OCI-LY3 (cell line): Measurements from ENCODE around the gene PRDM16.

Experiments used
- H2AFZ ChIP-seq: fragments of 200-600, 300-600 bp; shearing (Covaris generic); 2 replicates; pipeline ENCODE4 v1.6.0; 2014; ENCODE audit warnings: antibody characterized with exemption, low read depth, low read length
- H3K27ac ChIP-seq: fragments of 200-600, 300-600 bp; sonication (generic); 2 replicates; pipeline ENCODE4 v1.5.1; 2014; ENCODE audit warnings: mild to moderate bottlenecking, low read length, moderate library complexity, mixed read lengths
- H3K27me3 ChIP-seq: fragments of 200-600, 300-600 bp; sonication (generic); 2 replicates; pipeline ENCODE4 v1.6.1; 2014; ENCODE audit warnings: low read depth, low read length, mixed read lengths
- H3K36me3 ChIP-seq: fragments of 200-600, 300-600 bp; sonication (generic); replicated peaks from 2 replicates; pipeline ENCODE3; 2014; ENCODE audit warnings: low read depth, low read length, mixed read lengths
- H3K4me1 ChIP-seq: fragments of 300-600, 200-600 bp; sonication (generic); 2 replicates; pipeline ENCODE4 v1.6.1; 2014; ENCODE audit warnings: low read length, mixed read lengths
- H3K4me2 ChIP-seq: fragments of 200-600, 300-600 bp; sonication (generic); 2 replicates; pipeline ENCODE4 v1.6.1; 2014; ENCODE audit warnings: low read length, mixed read lengths
- H3K4me3 ChIP-seq: fragments of 300-600, 200-600 bp; sonication (generic); 2 replicates; pipeline ENCODE4 v1.5.1; 2014; ENCODE audit warnings: antibody characterized with exemption, mild to moderate bottlenecking, low read length, moderate library complexity
- H3K79me2 ChIP-seq: fragments of 300-600, 200-600 bp; shearing (Covaris generic); 2 replicates; pipeline ENCODE4 v1.6.1; 2014; ENCODE audit warnings: mild to moderate bottlenecking, low read length, mixed read lengths
- H3K9ac ChIP-seq: fragments of 300-600, 200-600 bp; shearing (Covaris generic); 2 replicates; pipeline ENCODE4 v1.6.0; 2014; ENCODE audit warnings: mild to moderate bottlenecking, low read length, moderate library complexity
- H3K9me3 ChIP-seq: fragments of 200-600, 300-600 bp; shearing (Covaris generic); 2 replicates; pipeline ENCODE4 v1.6.1; 2014; ENCODE audit warnings: low read length, mixed read lengths; ENCODE audit not compliant: insufficient read depth
- H4K20me1 ChIP-seq: fragments of 200-600, 300-600 bp; sonication (generic); 2 replicates; pipeline ENCODE4 v1.6.1; 2016; ENCODE audit warnings: low read length, mixed read lengths; ENCODE audit not compliant: insufficient read depth
- CTCF ChIP-seq: fragments of 200-600, 300-600 bp; sonication (generic); IDR thresholded peaks from 2 replicates; pipeline ENCODE4 v1.5.1; 2014; ENCODE audit warnings: antibody characterized with exemption, low read length, low read depth
- EZH2phosphoT487 ChIP-seq: fragments of 200-600 bp; shearing (Covaris generic); IDR thresholded peaks from 2 replicates; pipeline ENCODE4 v1.6.1; 2018; ENCODE audit warnings: antibody characterized with exemption, mixed run types, low read depth

Gene PRDM16

DNA sequence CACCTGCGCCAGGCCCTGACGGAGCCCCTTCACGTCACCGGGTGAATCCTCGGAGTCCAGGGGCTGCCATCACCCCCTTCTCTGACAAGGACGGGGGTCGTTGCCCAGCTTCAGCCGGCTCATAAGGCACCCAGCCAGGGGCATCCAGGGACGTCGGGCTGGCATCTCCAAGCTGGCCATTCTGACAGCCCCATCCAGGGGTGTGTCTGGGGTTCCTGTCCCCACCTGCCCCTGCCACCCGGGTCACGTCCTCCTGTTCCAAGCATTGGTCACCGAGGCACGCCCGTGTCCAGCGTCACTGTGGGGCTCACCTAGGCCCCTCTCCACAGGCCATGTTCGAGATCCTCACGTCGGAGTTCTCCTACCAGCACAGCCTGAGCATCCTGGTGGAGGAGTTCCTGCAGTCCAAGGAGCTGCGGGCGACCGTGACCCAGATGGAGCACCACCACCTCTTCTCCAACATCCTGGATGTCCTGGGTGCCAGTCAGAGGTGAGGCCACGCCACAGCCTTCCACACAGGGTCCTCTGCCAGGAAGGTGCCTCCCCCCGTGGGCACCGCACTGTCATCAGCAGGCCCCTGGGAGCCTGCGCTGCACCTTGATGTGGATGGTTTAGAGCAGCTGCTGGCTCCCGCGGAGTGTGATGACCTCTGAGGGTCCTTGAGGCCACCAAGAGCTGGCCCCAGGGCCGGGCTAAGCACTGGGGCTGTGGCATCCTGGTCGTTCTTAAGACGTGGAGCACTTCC is 400.3 kb downstream of the PRDM16 start:
- H3K27me3 ChIP-seq, result no peaks in the 10 kb centered on the region

GRCh38 chr1:3469849-3470649 is 401.0 kb downstream of the PRDM16 start:
- H3K27me3 ChIP-seq, result no peaks in the 10 kb centered on the region
- H3K4me2 ChIP-seq, result no peak overlapping the region
- no peaks in the 10 kb centered on the region for H3K4me1 ChIP-seq
- no peak for TF ChIP-seq EZH2phosphoT487
- no peak for TF ChIP-seq CTCF
- no peaks in the 10 kb centered on the region for H3K79me2 ChIP-seq
- no peaks in the 10 kb centered on the region for H3K9me3 ChIP-seq
- no peak overlapping the region for H3K4me3 ChIP-seq
- H3K36me3 ChIP-seq, result no peaks in the 10 kb centered on the region
- no peak overlapping the region for H3K9ac ChIP-seq
- H3K27ac ChIP-seq, result no peak overlapping the region
- H2AFZ ChIP-seq, result no peak overlapping the region
- H4K20me1 ChIP-seq, result no peaks in the 10 kb centered on the region

More for the DNA sequence above, 400.3 kb downstream of the PRDM16 start:
- Histone ChIP-seq H3K27ac (no peak overlapping the region), H3K4me1 (no peaks in the 10 kb centered on the region), H3K79me2 (no peaks in the 10 kb centered on the region), H3K9ac (no peak overlapping the region), H3K4me2 (no peak overlapping the region), H3K36me3 (no peaks in the 10 kb centered on the region), H3K4me3 (no peak overlapping the region), H2AFZ (no peak overlapping the region), H4K20me1 (no peaks in the 10 kb centered on the region), H3K9me3 (no peaks in the 10 kb centered on the region)
- no peak for TF ChIP-seq CTCF
- TF ChIP-seq EZH2phosphoT487, result no peak

DNA sequence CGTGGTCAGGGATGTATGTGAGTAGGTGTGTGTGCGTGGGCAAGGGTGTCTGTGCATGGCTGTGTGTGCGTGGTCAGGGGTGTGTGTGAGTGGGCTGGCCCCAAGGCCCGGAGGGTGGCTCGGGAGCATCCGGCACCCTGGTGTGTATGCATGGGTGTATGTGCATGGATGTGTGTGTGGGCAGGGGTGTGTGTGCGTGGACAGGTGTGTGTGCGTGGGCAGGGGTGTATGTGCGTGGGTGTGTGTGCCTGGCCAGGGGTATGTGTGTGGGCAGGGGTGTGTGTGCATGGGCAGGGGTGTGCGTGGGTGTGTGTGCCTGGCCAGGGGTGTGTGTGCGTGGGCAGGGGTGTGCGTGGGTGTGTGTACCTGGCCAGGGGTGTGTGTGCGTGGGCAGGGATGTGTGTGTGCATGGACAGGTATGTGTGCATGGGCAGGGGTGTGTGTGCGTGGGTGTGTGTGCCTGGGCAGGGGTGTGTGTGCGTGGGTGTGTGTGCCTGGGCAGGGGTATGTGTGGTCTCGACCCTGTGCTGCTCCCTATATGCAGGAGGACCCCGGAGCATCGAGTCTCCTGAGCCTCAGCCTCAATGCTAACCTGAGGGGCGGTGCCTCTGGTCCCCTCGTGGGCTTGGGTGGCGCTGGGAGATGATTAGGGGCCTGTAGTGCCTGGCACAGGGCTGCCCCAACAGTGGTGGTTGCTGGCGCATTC is 401.8 kb downstream of the PRDM16 start:
- Histone ChIP-seq H3K4me3 (no peak overlapping the region), H3K79me2 (no peaks in the 10 kb centered on the region), H3K9me3 (no peaks in the 10 kb centered on the region), H3K4me2 (no peak overlapping the region), H3K4me1 (no peaks in the 10 kb centered on the region), H3K27me3 (no peaks in the 10 kb centered on the region), H2AFZ (no peak overlapping the region), H3K36me3 (no peaks in the 10 kb centered on the region), H4K20me1 (no peaks in the 10 kb centered on the region), H3K9ac (no peak overlapping the region), H3K27ac (no peak overlapping the region)
- TF ChIP-seq CTCF, result no peak
- no peak for TF ChIP-seq EZH2phosphoT487
